HepG2 (cell line): ENCODE results near the gene MRPL14. TPM values are rescaled to one million over a fixed set of nuclear protein-coding genes. Genes with fewer than 3 reads are reported as not detected.

ENCODE experiments used
- AHR ChIP-seq: IDR thresholded peaks from 2 replicates; pipeline ENCODE4 v1.6.1; 2018; ENCODE audit warnings: missing genetic modification reagents, missing compliant biosample characterization
- ETV6 ChIP-seq: sonication (generic); formaldehyde crosslinking; conservative IDR thresholded peaks from 2 replicates; pipeline ENCODE4 v1.4.0; 2020; ENCODE audit warnings: missing genetic modification reagents
- FOXA3 ChIP-seq: IDR thresholded peaks from 2 replicates; pipeline ENCODE4 v1.6.1; 2016; ENCODE audit warnings: missing genetic modification reagents, missing compliant biosample characterization
- HCFC1 ChIP-seq: fragments of 150-350 bp; IDR thresholded peaks from 2 replicates; pipeline ENCODE4 v1.6.1; 2014; ENCODE audit warnings: low read depth, low read length
- HMG20B ChIP-seq: conservative IDR thresholded peaks from 2 replicates; pipeline ENCODE4 v1.6.1; 2016; ENCODE audit warnings: missing genetic modification reagents, missing compliant biosample characterization
- HOXA7 ChIP-seq: sonication (generic); formaldehyde crosslinking; IDR thresholded peaks from 2 replicates; pipeline ENCODE4 v1.8.1; 2022; ENCODE audit warnings: mild to moderate bottlenecking, missing genetic modification reagents, moderate library complexity
- MAFF ChIP-seq: IDR thresholded peaks from 2 replicates; pipeline ENCODE4 v1.6.1; 2011; ENCODE audit warnings: low read depth, low read length, improper control_type of control experiment
- MXD3 ChIP-seq: IDR thresholded peaks from 2 replicates; pipeline ENCODE4 v1.6.1; 2016; ENCODE audit warnings: mild to moderate bottlenecking, missing biosample characterization, missing genetic modification reagents
- PRMT3 ChIP-seq: sonication (generic); formaldehyde crosslinking; IDR thresholded peaks from 2 replicates; pipeline ENCODE4 v1.8.1; 2022; ENCODE audit warnings: low read depth, mild to moderate bottlenecking, moderate library complexity, missing genetic modification reagents, borderline replicate concordance
- RFXANK ChIP-seq: IDR thresholded peaks from 2 replicates; pipeline ENCODE4 v1.6.1; 2016
- SMC3 ChIP-seq: IDR thresholded peaks from 2 replicates; pipeline ENCODE4 v1.6.1; 2011; ENCODE audit warnings: low read length, improper control_type of control experiment
- STAT5B ChIP-seq: sonication (generic); formaldehyde crosslinking; IDR thresholded peaks from 2 replicates; pipeline ENCODE4 v1.4.0; 2020; ENCODE audit warnings: missing genetic modification reagents
- YEATS4 ChIP-seq: sonication (generic); formaldehyde crosslinking; IDR thresholded peaks from 2 replicates; pipeline ENCODE4 v1.4.0; 2020; ENCODE audit warnings: missing genetic modification reagents, borderline replicate concordance
- ZBTB38 ChIP-seq: sonication (generic); formaldehyde crosslinking; IDR thresholded peaks from 2 replicates; pipeline ENCODE4 v1.5.1; 2020; ENCODE audit warnings: mild to moderate bottlenecking, missing genetic modification reagents
- ZFP82 ChIP-seq: sonication (generic); formaldehyde crosslinking; IDR thresholded peaks from 2 replicates; pipeline ENCODE4 v1.5.1; 2020; ENCODE audit warnings: mild to moderate bottlenecking, missing genetic modification reagents, borderline replicate concordance
- ZHX2 ChIP-seq, 2 experiments: sonication (generic) in 1 of 2; formaldehyde crosslinking in 1 of 2; IDR thresholded peaks; 2 replicates each; pipeline versions ENCODE4 v1.6.1 to v1.9.0; 2014 to 2022; ENCODE audit warnings: antibody characterized with exemption in 1 of 2, borderline replicate concordance in 1 of 2, inconsistent platforms in 1 of 2, low read depth in 1 of 2, missing genetic modification reagents in 1 of 2
- ZNF10 ChIP-seq: sonication (generic); formaldehyde crosslinking; IDR thresholded peaks from 2 replicates; pipeline ENCODE4 v1.4.0; 2020; ENCODE audit warnings: mild to moderate bottlenecking, low read depth, missing genetic modification reagents, borderline replicate concordance
- ZNF12 ChIP-seq: sonication (generic); formaldehyde crosslinking; IDR thresholded peaks from 2 replicates; pipeline ENCODE4 v1.5.0; 2020; ENCODE audit warnings: missing genetic modification reagents
- ZNF263 ChIP-seq: sonication (generic); formaldehyde crosslinking; IDR thresholded peaks from 2 replicates; pipeline ENCODE4 v1.4.0; 2020; ENCODE audit warnings: missing genetic modification reagents
- ZNF367 ChIP-seq: sonication (generic); formaldehyde crosslinking; IDR thresholded peaks from 2 replicates; pipeline ENCODE4 v1.4.0; 2020; ENCODE audit warnings: missing genetic modification reagents, borderline replicate concordance
- ZNF703 ChIP-seq: sonication (generic); formaldehyde crosslinking; IDR thresholded peaks from 2 replicates; pipeline ENCODE4 v1.5.1; 2020; ENCODE audit warnings: missing genetic modification reagents, mild to moderate bottlenecking, moderate library complexity, borderline replicate concordance
- ZSCAN12 ChIP-seq: sonication (generic); formaldehyde crosslinking; IDR thresholded peaks from 2 replicates; pipeline ENCODE4 v1.9.0; 2021; ENCODE audit warnings: mild to moderate bottlenecking, missing genetic modification reagents
- ZSCAN21 ChIP-seq: sonication (generic); formaldehyde crosslinking; IDR thresholded peaks from 2 replicates; pipeline ENCODE4 v1.8.0; 2022; ENCODE audit warnings: mild to moderate bottlenecking, missing genetic modification reagents, moderate library complexity, borderline replicate concordance
- polyA plus RNA-seq, 8 experiments: library from polyadenylated mRNA; depleted of rRNA in 3 of 8; stranded (reverse) in 7 of 8; unstranded in 1 of 8; fragments of >200 nt; fragmentation: Illumina TruSeq in 4 of 8; extraction: Trizol in 4 of 8; gene quantifications; 2 replicates each; pipeline versions ENCODE4 v1.2.1 to v1.2.3, GENCODE V29; 2011 to 2016; ENCODE audit warnings: low read depth in 4 of 8, missing spikeins in 1 of 8, mixed read lengths in 1 of 8; ENCODE audit not compliant: insufficient read depth in 1 of 8
- total RNA-seq, 5 experiments: library from RNA; depleted of rRNA; stranded (reverse); fragments of >200 nt; fragmentation: Illumina TruSeq; extraction: Trizol; gene quantifications; 2 replicates each; pipeline ENCODE4 v1.2.3, GENCODE V29; 2016; ENCODE audit warnings: low read depth in 1 of 5

The MRPL14 gene
- total and polyA plus RNA-seq, 2 of the 13 experiments (the other 11 are each of a cell fraction or from before 2014, with no cell fraction given) = 157 to 178 TPM

- TF ChIP-seq MXD3 (CRISPR knock-in tag) (no peak), FOXA3 (peak; percentile 90), ZSCAN21 (CRISPR knock-in tag) (no peak), HCFC1 (no peak), ZNF10 (CRISPR knock-in tag) (no peak), ZHX2 (IDR thresholded peaks at IDR 0.05; ENCODE audit: low read depth) (peak; percentile 75; the same call in 1 of the 2 replicates), ZHX2 (CRISPR knock-in tag; IDR thresholded peaks at IDR 0.05; ENCODE audit: borderline replicate concordance) (no peak), AHR (no peak), ZFP82 (CRISPR knock-in tag) (no peak), PRMT3 (no peak), ZNF367 (CRISPR knock-in tag) (no peak), ZNF703 (CRISPR knock-in tag) (no peak; the same call in 1 of the 2 replicates), HMG20B (peak; percentile 96), ZNF263 (CRISPR knock-in tag) (peak; percentile 26; the same call in 1 of the 2 replicates), RFXANK (CRISPR knock-in tag) (0 out of 2 replicates have a peak, but pooled peaks have one; percentile 53), ZNF12 (no peak), STAT5B (CRISPR knock-in tag) (no peak), MAFF (no peak), ZBTB38 (CRISPR knock-in tag) (no peak), SMC3 (0 out of 2 replicates have a peak, but pooled peaks have one; percentile 4), ZSCAN12 (no peak), YEATS4 (CRISPR knock-in tag) (no peak), ETV6 (CRISPR knock-in tag) (peak; percentile 74; the same call in 1 of the 2 replicates), HOXA7 (CRISPR knock-in tag) (no peak)
Measured at GRCh38 chr6:44094403-44095242, 32.6 kb downstream of the MRPL14 start (continued).
